SW 1271 (cell line): ENCODE measurements around the gene IPPK.

ENCODE experiments used
- DNase-seq, 2 experiments: peaks; one replicate each; lab custom pipeline; 2025; lab: John Stamatoyannopoulos, UW

IPPK gene

GRCh38 chr9:92669890-92670708, at the start of gene IPPK:
Gene IPPK, minus strand, starts transcription at chr9:92670131. Its CDS starts 143 bp downstream, at chr9:92669988.
- DNase-seq = peak; percentile 98 to 99

- DNase-seq = no peak
Observed at GRCh38 chr9:92719028-92719647, 49.2 kb upstream of the IPPK start.

DNA sequence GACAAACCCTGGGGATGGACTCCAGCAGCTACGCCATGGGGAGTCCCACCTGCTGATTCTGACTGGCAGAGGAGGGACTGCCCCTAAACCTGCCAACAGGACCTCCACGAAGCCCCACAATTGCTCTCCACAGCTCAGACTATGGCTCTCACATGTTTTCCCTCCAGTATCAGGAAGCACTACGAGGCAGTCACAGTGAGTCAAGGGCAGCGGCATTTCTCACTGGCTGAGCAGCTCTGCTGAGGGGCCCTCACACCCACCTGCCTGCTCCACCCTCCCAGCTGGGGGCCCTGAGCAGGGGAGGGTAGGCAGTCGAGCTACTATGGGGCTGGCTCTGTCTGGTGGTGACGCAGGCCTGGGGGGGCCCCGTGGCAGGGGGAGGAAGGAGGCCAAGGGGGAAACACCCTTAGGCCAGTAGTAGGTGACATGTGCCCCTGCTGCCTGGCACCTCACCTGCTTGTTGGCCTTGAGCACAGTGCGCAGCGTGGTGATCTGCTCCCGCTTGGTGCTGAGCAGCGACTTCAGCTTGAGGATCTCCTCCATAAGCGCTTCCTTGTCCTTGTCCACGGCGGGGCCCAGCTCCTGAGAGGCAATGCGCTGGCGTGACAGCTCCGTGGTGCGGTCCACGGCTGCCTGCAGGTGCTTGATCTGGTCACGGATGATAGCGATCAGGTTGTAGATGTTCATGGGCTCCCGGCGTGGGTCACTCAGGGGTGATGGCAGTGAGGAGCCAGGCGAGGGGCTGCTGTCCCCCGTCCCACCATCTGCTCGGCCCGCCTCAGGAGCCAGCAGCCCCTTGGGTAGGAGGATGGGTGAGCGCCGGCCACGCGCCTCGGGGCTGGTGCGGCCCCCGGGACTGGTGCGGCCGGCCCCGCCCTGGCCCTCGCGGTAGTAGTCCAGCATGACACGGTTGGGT, 48.4 kb upstream of the IPPK start:
- DNase-seq = no peak

GRCh38 chr9:92717201-92718085, 47.5 kb upstream of the IPPK start:
- no peak for DNase-seq

GRCh38 chr9:92716557-92716956, 46.6 kb upstream of the IPPK start:
- DNase-seq = peak in 1 of 2 experiments; percentile 24

- DNase-seq = no peak
Observed at GRCh38 chr9:92715488-92716231, 45.7 kb upstream of the IPPK start.

DNA sequence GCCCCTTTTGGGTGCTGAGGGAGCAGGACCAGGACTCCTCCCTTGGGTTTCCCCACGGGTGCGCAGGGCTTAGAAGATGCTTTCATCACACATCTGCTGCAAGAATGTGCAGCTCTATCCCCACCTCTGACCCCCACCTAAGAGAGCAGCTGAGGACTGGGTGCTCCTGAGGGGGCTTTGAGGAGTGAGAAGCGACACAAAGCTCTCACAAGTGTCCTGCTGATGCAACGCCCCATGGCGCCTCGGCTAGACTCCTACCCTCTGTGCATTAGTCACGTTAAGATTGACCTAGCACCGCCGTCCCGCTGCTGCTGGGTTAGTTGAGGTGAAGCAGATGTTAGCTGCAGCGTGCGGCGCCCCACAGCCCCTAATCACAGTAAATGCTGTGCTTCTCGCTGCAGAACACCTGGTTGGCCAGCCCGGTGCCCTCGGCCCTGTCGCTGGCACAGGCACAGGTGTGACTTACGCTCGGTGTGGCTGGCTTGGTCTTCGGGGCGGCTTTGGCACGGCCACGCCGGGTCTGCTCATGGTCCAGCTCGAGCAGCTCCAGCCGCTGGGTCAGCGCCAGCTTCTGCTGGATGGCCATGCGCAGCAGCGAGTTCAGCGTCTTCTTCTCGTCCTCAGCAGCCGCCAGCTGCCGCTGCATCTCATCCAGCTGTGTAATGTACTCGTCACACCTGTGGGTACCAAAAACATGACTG, 45.0 kb upstream of the IPPK start:
- DNase-seq = no peak

GRCh38 chr9:92714016-92714415, 44.1 kb upstream of the IPPK start:
- DNase-seq = no peak

DNA sequence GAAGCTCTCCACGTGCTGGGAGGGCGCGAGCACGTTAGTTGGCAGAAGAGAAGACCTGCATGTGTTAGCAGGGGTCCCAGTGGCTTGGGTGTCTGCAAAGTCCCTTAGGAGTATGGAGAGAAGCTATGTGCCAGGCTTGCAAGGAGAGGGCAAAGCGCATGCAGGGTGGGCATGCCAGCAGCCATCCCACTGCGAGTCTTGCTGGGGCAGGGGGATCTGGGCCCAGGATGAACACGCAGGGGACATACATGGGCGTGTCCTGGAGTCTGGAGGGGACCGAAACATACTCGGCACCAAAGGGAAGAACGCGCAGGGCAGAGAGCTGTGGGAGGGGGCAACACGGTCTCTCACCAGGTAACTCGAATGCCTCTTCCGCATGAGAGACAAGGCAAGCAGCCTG, 43.6 kb upstream of the IPPK start:
- DNase-seq = no peak

- DNase-seq = no peak
Observed at GRCh38 chr9:92712767-92713166, 42.8 kb upstream of the IPPK start.

DNA sequence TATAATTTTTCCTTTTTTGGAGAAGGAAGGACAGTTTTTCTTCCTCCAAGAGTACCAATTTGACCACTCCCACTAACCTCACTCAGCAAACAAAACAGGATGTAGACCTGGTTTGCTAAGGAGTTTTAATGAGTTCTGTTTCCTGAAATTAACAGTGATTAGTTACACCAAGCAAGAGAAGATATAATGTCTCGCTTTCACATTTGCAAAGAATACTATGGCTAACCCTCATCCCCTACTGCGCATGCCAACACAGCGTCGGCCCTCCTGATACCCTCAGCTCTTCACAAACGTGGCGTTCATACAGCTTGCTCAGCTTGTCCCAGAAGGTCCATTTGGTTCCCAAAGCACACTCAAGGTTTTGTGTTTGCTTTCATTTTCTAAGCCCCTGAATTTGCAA, 41.9 kb upstream of the IPPK start:
- no peak for DNase-seq

- DNase-seq = no peak
Observed at GRCh38 chr9:92711146-92711545, 41.2 kb upstream of the IPPK start.

DNA sequence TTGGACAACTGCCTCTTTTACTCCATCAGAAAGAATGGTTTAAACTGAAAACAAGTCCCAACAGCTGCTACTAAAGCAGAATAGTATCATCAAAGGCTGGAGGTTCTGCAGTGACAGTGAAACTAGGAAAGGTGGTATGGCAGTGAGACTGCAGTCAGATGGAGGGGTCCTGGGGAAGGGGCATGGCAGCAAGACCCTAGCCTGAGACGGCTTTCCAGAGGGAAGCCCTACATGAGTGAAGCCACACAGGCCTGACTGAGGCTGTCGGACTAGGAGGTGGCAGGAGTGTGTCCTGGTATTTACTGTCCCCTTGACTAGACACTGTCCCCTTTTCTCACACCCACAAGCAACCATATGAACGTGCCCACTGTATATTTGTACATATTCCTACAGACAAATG, 40.4 kb upstream of the IPPK start:
- no peak for DNase-seq

- no peak for DNase-seq
Observed at GRCh38 chr9:92709954-92710353, 40.0 kb upstream of the IPPK start.

GRCh38 chr9:92709240-92709639, 39.3 kb upstream of the IPPK start:
- no peak for DNase-seq

DNA sequence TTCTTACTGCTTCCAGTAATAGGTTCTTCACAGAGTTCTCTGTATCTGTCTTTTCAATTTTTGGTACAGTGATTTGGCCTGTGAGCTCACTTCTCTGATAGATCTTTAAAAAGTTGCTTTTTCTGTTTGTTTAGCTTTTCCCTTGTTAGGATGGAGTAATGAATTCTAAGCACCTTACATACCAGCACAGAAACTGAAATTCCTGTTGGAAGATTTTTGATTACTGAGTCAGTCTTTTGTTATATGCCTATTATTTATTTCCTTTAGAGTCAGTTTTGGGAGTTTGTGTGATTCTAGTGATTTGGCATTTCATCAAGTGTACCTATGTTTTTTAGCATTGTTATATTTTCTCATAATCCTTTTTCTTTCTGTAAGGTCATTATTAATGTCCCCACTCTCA, 37.6 kb upstream of the IPPK start:
- DNase-seq = no peak

GRCh38 chr9:92706218-92706940, 36.4 kb upstream of the IPPK start:
- no peak for DNase-seq

DNA sequence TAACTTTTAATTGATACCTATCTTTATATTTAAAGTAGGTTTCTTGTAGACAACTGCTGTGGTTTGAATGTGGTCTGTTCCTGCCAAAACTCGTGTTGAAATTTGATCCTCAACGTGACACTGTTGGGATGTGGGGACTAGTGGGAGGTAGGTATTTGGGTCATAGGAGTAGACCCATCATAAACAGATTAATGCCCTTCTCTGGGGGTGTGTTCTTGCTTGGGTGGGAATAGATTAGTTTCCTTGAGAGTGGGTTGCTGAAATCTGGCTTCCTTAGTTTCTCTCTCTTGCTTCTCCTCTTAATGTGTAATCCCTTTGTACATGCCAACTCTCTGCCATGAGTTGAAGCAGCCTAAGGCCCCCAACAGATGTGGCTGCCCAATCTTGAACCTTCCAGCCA, 34.6 kb upstream of the IPPK start:
- no peak for DNase-seq

DNA sequence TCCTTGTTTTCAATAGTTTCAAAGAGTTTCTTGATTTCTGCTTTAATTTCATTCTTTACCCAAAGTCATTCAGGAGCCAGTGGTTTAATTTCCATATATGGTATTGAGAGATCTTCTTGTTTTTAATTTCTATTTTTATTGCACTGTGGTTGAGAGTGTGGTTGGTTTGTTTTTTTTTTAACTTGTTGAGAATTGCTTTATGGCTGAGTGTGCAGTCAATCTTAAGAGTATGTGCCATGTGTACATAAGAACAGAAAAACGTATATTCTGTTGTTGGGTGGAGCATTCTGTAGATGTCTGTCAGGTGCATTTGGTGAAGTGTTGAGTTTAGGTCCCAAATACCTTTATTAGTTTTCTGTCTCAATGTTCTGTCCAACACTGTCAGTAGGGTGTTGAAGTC, 26.7 kb upstream of the IPPK start:
- DNase-seq = no peak

GRCh38 chr9:92686954-92687353, 17.0 kb upstream of the IPPK start:
- DNase-seq = peak in 1 of 2 experiments; percentile 17
